ENCODE results near the gene NR6A1. TPM values are rescaled to one million over a fixed set of nuclear protein-coding genes. Genes with fewer than 3 reads are reported as not detected.

Gene NR6A1
- total and polyA plus RNA-seq, 12 donors: 0.29 to 2.0 (median 1.2) TPM

DNA sequence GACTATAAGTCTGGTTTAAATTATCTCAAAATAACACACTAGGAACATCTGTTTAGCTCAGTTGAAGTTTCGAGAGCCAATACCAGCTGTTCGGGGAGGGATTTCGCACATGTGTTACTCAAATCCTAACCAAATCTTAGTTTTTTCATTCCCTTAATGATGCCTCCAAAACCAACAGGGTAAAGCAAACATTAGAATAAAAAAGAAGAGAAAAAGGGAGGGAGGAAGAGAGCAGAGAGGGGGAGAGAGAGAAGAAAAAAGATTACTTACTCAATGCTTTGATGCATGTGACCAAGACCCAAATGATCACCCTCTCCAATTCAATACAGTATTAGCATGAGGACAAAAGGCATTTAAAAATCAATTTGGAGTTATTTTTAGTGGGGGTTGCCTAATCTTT lies 177.9 kb downstream of the NR6A1 start:
- no peaks in the 10 kb centered on the region for H3K36me3 ChIP-seq
- H3K27ac ChIP-seq: no peak overlapping the region
- DNase-seq (no peak), ATAC-seq (no peak)
- H3K9me3 ChIP-seq: no peaks in the 10 kb centered on the region
- intact Hi-C loops (cut with DNase I): no loop called here
- H3K27me3 ChIP-seq: no peaks in the 10 kb centered on the region
- H3K4me3 ChIP-seq: no peak overlapping the region
- H3K4me1 ChIP-seq: peaks cover 0 to 28% (median 10%) of the 10 kb centered on the region in 9 donors
- no peak for TF ChIP-seq CTCF (IDR thresholded peaks at IDR 0.05)
- WGBS, 2 donors: 62 to 76% methylated on average over 3 of the region's 3 CpGs

DNA sequence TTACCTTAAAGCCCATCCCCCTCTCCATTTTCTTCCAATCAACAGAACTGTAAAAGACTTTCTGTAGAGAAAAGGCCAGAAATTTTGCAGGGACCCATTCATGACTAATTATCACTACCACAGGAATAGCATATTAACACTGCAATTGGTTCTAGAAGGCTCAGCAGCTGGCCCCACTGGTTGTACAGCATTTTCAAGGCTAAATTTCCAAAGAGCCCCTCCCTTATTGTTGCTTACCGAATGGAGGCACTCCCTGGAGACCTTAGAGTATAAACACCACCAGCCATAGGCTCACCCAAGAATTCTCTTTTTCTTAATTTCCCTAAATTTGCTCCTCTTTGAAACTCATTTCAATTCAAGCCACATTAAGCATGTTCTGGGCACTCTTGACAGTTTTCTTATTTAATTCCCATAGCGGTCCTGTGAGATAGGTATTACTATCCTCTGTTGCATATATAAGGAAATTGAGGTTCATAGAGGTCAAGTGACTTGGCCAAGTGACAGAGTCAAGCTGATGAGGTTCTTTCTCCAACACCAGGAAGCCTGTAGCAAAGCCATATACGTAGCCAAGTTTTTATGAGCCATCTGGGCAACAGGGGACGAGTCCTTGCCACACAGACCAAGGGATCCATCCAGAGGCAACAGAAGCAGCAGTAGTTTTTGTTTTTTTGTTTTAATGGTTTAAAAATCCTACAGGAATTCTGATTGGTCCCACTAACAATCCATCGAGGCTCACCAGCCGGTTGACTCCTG lies 180.0 kb downstream of the NR6A1 start:
- ATAC-seq: no peak
- Histone ChIP-seq H3K27ac (no peak overlapping the region), H3K27me3 (no peaks in the 10 kb centered on the region), H3K4me1 (peaks cover 0 to 28% (median 10%) of the 10 kb centered on the region in 9 donors), H3K36me3 (no peaks in the 10 kb centered on the region), H3K9me3 (no peaks in the 10 kb centered on the region), H3K4me3 (no peak overlapping the region)
- WGBS, 2 donors: 68 to 74% methylated on average over 6 of the region's 6 CpGs
- DNase-seq: no peak
- no peak for TF ChIP-seq CTCF (IDR thresholded peaks at IDR 0.05)
- intact Hi-C loops (cut with DNase I): no loop called here

GRCh38 chr9:124584631-124585030 lies 186.5 kb downstream of the NR6A1 start:
- 72 to 73% methylated on average over 5 of the region's 5 CpGs for WGBS, 2 donors
- no peaks in the 10 kb centered on the region for H3K27me3 ChIP-seq

DNA sequence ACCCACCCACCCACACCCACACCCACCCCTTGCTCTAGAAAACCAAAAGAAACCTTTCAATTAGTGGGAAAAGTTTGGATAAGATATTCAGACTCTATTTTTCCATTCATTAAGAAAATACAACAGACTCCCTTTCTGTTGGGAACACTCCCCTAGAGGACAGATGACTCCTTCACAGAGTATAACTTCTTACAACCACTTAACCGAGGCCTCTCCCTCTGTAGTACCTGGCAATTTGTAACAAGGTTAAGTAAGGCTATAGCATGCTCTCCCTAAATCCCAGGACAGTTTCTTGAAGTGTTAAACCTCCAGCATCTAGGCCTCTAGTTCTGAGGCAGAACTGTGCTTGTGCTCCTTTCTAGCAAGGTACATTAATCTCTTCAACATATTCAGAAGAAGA lies 188.0 kb downstream of the NR6A1 start:
- intact Hi-C loops (cut with DNase I): no loop called here
- H3K4me3 ChIP-seq: no peak overlapping the region
- H3K27me3 ChIP-seq: no peaks in the 10 kb centered on the region
- no peak for ATAC-seq
- no peak for DNase-seq
- no peaks in the 10 kb centered on the region for H3K4me1 ChIP-seq
- no peak for TF ChIP-seq CTCF (IDR thresholded peaks at IDR 0.05)
- H3K9me3 ChIP-seq: no peaks in the 10 kb centered on the region
- H3K36me3 ChIP-seq: no peaks in the 10 kb centered on the region
- 64 to 72% methylated on average over 1 of the region's 1 CpG for WGBS, 2 donors
- no peak overlapping the region for H3K27ac ChIP-seq

More at GRCh38 chr9:124584631-124585030, 186.5 kb downstream of the NR6A1 start:
- no peak overlapping the region for H3K27ac ChIP-seq
- no peaks in the 10 kb centered on the region for H3K9me3 ChIP-seq
- no peaks in the 10 kb centered on the region for H3K4me1 ChIP-seq
- H3K36me3 ChIP-seq: no peaks in the 10 kb centered on the region
- DNase-seq (no peak), ATAC-seq (no peak)
- intact Hi-C loops (cut with DNase I): no loop called here
- no peak overlapping the region for H3K4me3 ChIP-seq
- TF ChIP-seq CTCF (IDR thresholded peaks at IDR 0.05): no peak

Data from heart right ventricle (tissue), 16 donors.